Measurements from ENCODE around the gene KLHDC7B.
"Not testable (repeated sequence)": the region's sequence is repeated elsewhere in the genome, so short reads cannot be mapped to it uniquely, and the experiment has no call there.

DNA sequence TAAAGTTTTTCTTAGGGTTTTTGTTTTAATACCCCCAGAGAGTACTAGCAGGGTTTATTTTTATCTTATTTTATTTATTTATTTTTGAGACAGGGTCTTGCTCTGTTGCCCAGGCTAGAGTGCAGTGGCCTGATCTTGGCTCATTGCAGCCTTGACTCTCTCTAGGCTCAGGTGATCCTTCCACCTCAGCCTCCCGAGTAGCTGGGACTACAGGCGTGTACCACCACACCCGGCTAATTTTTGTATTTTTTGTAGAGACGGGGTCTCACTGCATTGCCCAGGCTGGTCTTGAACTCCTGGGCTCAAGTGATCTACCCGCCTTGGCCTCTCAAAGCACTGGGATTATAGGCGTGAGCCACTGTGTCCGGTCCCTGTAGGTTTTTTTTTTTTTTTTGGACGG is 25.5 kb upstream of the KLHDC7B start:
- not testable (repeated sequence) for TF ChIP-seq CTCF (conservative IDR thresholded peaks at IDR 0.05); ZFX (IDR thresholded peaks at IDR 0.05)

Measured in C4-2B (cell line).